H1 (cell line): ENCODE measurements around the gene MDFI. TPM values are rescaled to one million over a fixed set of nuclear protein-coding genes. Genes with fewer than 3 reads are reported as not detected.

Source experiments
- CTCF ChIA-PET: fragments of 300-600 bp; sonication (Branson Sonifier 250); formaldehyde crosslinking; loops from one replicate; lab custom pipeline; 2021; ENCODE audit not compliant: partially characterized antibody; lab: Charles Lee
- POLR2A ChIA-PET: fragments of 300-600 bp; sonication (Branson Sonifier 250); formaldehyde crosslinking; loops from one replicate; lab custom pipeline; 2021; ENCODE audit warnings: inconsistent platforms; ENCODE audit not compliant: partially characterized antibody; lab: Charles Lee
- DNase-seq, 2 experiments: peaks; one replicate each; pipeline versions ENCODE4 v3.0.0 to v3.0.0-alpha.2; 2010 to 2022; ENCODE audit warnings: low spot score in 2 of 2, low read depth in 1 of 2, mixed read lengths in 1 of 2
- FAIRE-seq: peaks from 2 replicates; lab custom pipeline; 2011; peaks lifted over from hg19 to GRCh38; lab: Jason Lieb, UNC
- H2AFZ ChIP-seq: 2 replicates; pipeline ENCODE4 v1.8.1; 2012; ENCODE audit warnings: low read length, inconsistent platforms
- H2AK5ac ChIP-seq: 2 replicates; pipeline ENCODE4 v1.6.1; 2013; ENCODE audit warnings: low read depth, low read length
- H2BK120ac ChIP-seq: replicated peaks from 2 replicates; pipeline ENCODE3; 2013; ENCODE audit warnings: low read depth, low read length, inconsistent platforms
- H2BK12ac ChIP-seq: 2 replicates; pipeline ENCODE4 v1.6.1; 2013; ENCODE audit warnings: low read depth, low read length
- H2BK15ac ChIP-seq: 2 replicates; pipeline ENCODE4 v1.6.1; 2013; ENCODE audit warnings: low read length
- H2BK20ac ChIP-seq: 2 replicates; pipeline ENCODE4 v1.6.1; 2013; ENCODE audit warnings: low read length
- H2BK5ac ChIP-seq: 2 replicates; pipeline ENCODE4 v1.6.1; 2013; ENCODE audit warnings: low read depth, low read length
- H3K14ac ChIP-seq: 2 replicates; pipeline ENCODE4 v1.6.1; 2013; ENCODE audit warnings: inconsistent platforms; ENCODE audit not compliant: insufficient read length
- H3K18ac ChIP-seq: 2 replicates; pipeline ENCODE4 v1.6.1; 2013; ENCODE audit warnings: low read length; ENCODE audit errors: extremely low read depth
- H3K23ac ChIP-seq: 2 replicates; pipeline ENCODE4 v1.6.1; 2013; ENCODE audit warnings: inconsistent platforms; ENCODE audit not compliant: insufficient read length
- H3K23me2 ChIP-seq: 2 replicates; pipeline ENCODE4 v1.6.1; 2013; ENCODE audit warnings: low read depth, low read length
- H3K27ac ChIP-seq: 2 replicates; pipeline ENCODE4 v1.6.1; 2011; ENCODE audit warnings: low read depth, low read length, inconsistent platforms
- H3K27me3 ChIP-seq, 4 experiments: replicated peaks in 1 of 4; 1 replicate in 1 of 4; 2 replicates in 3 of 4; pipeline versions ENCODE4 v1.6.1 to v1.8.1; 2011 to 2013; ENCODE audit warnings: low read length in 3 of 4, mild to moderate bottlenecking in 3 of 4, inconsistent platforms in 2 of 4, mixed read lengths in 2 of 4, moderate library complexity in 1 of 4; ENCODE audit not compliant: control insufficient read depth in 3 of 4, insufficient read depth in 3 of 4; ENCODE audit errors: extremely low read depth in 1 of 4
- H3K36me3 ChIP-seq, 4 experiments: 2 replicates each; pipeline versions ENCODE4 v1.6.1 to v1.8.1; 2011 to 2013; ENCODE audit warnings: mild to moderate bottlenecking in 4 of 4, low read length in 3 of 4, moderate library complexity in 2 of 4, control low read depth in 1 of 4, inconsistent platforms in 1 of 4; ENCODE audit not compliant: insufficient read depth in 4 of 4, control insufficient read depth in 2 of 4
- H3K4ac ChIP-seq: replicated peaks from 2 replicates; pipeline ENCODE3; 2013; ENCODE audit warnings: low read length, low read depth, mixed read lengths, inconsistent platforms; ENCODE audit not compliant: insufficient read length
- H3K4me1 ChIP-seq, 4 experiments: replicated peaks in 1 of 4; 1 replicate in 1 of 4; 2 replicates in 3 of 4; pipeline versions ENCODE4 v1.6.1 to v1.8.1; 2011 to 2013; ENCODE audit warnings: low read length in 3 of 4, inconsistent platforms in 2 of 4, mixed read lengths in 1 of 4; ENCODE audit not compliant: insufficient read depth in 4 of 4, control insufficient read depth in 3 of 4
- H3K4me2 ChIP-seq, 2 experiments: 2 replicates each; pipeline versions ENCODE4 v1.6.1 to v1.8.1; 2011 to 2013; ENCODE audit warnings: low read depth in 2 of 2, low read length in 2 of 2, control low read depth in 1 of 2, inconsistent platforms in 1 of 2, mild to moderate bottlenecking in 1 of 2; ENCODE audit not compliant: insufficient read depth in 1 of 2
- H3K4me3 ChIP-seq, 4 experiments: fragments of 200-600, 300-600 bp in 1 of 4; sonication (generic), shearing (Covaris generic), sonication (Bioruptor Twin) in 1 of 4; 2 replicates each; pipeline versions ENCODE4 v1.5.1 to v1.8.1; 2011 to 2016; ENCODE audit warnings: low read length in 4 of 4, low read depth in 3 of 4, control low read depth in 2 of 4, inconsistent platforms in 2 of 4, mild to moderate bottlenecking in 2 of 4, mixed read lengths in 1 of 4, moderate library complexity in 1 of 4; ENCODE audit not compliant: insufficient read depth in 2 of 4; ENCODE audit errors: extremely low read depth in 1 of 4
- H3K56ac ChIP-seq: replicated peaks from 2 replicates; pipeline ENCODE3; 2013; ENCODE audit warnings: low read depth, mild to moderate bottlenecking, mixed read lengths, low read length, inconsistent platforms; ENCODE audit not compliant: insufficient read length
- H3K79me1 ChIP-seq: 2 replicates; pipeline ENCODE4 v1.6.1; 2013; ENCODE audit warnings: low read depth, low read length, control low read depth
- H3K79me2 ChIP-seq, 2 experiments: 2 replicates each; pipeline versions ENCODE4 v1.6.1 to v1.8.1; 2012 to 2013; ENCODE audit warnings: low read length in 2 of 2, mild to moderate bottlenecking in 2 of 2, inconsistent platforms in 1 of 2; ENCODE audit not compliant: insufficient read depth in 2 of 2, control insufficient read depth in 1 of 2
- H3K9ac ChIP-seq, 4 experiments: replicated peaks in 1 of 4; 1 replicate in 1 of 4; 2 replicates in 3 of 4; pipeline versions ENCODE4 v1.6.1 to v1.8.1; 2011 to 2013; ENCODE audit warnings: low read depth in 3 of 4, low read length in 3 of 4, control low read depth in 2 of 4, mild to moderate bottlenecking in 2 of 4, moderate library complexity in 2 of 4, inconsistent platforms in 1 of 4; ENCODE audit errors: extremely low read depth in 1 of 4
- H3K9me3 ChIP-seq, 2 experiments: 2 replicates each; pipeline versions ENCODE4 v1.6.1 to v1.8.1; 2012 to 2013; ENCODE audit warnings: mild to moderate bottlenecking in 2 of 2, moderate library complexity in 2 of 2, control low read depth in 1 of 2, inconsistent platforms in 1 of 2, low read depth in 1 of 2, low read length in 1 of 2, mixed read lengths in 1 of 2; ENCODE audit not compliant: insufficient read depth in 2 of 2
- H4K20me1 ChIP-seq, 2 experiments: replicated peaks in 1 of 2; 2 replicates each; pipeline versions ENCODE3 to v1.8.1; 2011 to 2013; ENCODE audit warnings: inconsistent platforms in 2 of 2, low read length in 2 of 2, mild to moderate bottlenecking in 1 of 2; ENCODE audit not compliant: insufficient read depth in 2 of 2, control insufficient read depth in 1 of 2
- H4K5ac ChIP-seq: 2 replicates; pipeline ENCODE4 v1.6.1; 2013; ENCODE audit warnings: low read length, low read depth, mixed read lengths, inconsistent platforms; ENCODE audit not compliant: insufficient read length
- H4K8ac ChIP-seq: 2 replicates; pipeline ENCODE4 v1.8.0; 2013; ENCODE audit warnings: mild to moderate bottlenecking, moderate library complexity, low read length, inconsistent platforms; ENCODE audit not compliant: insufficient read depth; ENCODE audit errors: extremely low read depth
- H4K91ac ChIP-seq: replicated peaks from 2 replicates; pipeline ENCODE3; 2013; ENCODE audit warnings: low read length, mixed read lengths, inconsistent platforms; ENCODE audit not compliant: insufficient read length
- ATF3 ChIP-seq: IDR thresholded peaks from 2 replicates; pipeline ENCODE4 v1.6.1; 2011; ENCODE audit warnings: low read depth, mild to moderate bottlenecking, low read length; ENCODE audit not compliant: insufficient read depth
- HDAC6 ChIP-seq: IDR thresholded peaks from one replicate; pipeline ENCODE4 v1.7.1; 2012; ENCODE audit warnings: low read depth, mild to moderate bottlenecking, inconsistent platforms, low read length, moderate library complexity
- RFX5 ChIP-seq: IDR thresholded peaks from 2 replicates; pipeline ENCODE4 v1.6.1; 2011; ENCODE audit warnings: low read depth, low read length, improper control_type of control experiment, borderline replicate concordance
- SIRT6 ChIP-seq: IDR thresholded peaks from one replicate; pipeline ENCODE4 v1.7.1; 2012; ENCODE audit warnings: low read length, inconsistent platforms
- WGBS, 2 experiments: shearing (Covaris generic) in 1 of 2; methylation state at CpG; one replicate each; pipeline versions ENCODE4 v1.1.6 to v1.1.7; 2013 to 2015; ENCODE audit warnings: low lambda C conversion rate in 2 of 2, mixed read lengths in 2 of 2, inconsistent platforms in 1 of 2, low coverage in 1 of 2, missing lambda C conversion rate in 1 of 2; ENCODE audit not compliant: insufficient replicate concordance in 2 of 2, insufficient coverage in 1 of 2, insufficient read length in 1 of 2; ENCODE audit errors: extremely low coverage in 1 of 2, missing lambda C conversion rate in 1 of 2; 5-methylcytosine and 5-hydroxymethylcytosine counted together
- polyA plus RNA-seq, 7 experiments: library from polyadenylated mRNA; depleted of rRNA in 3 of 7; stranded (reverse) in 5 of 7; unstranded in 2 of 7; fragments of >200 nt in 5 of 7; fragments of 200-250 nt in 2 of 7; gene quantifications; 1 replicate in 5 of 7; 2 replicates in 1 of 7; 4 replicates in 1 of 7; pipeline versions ENCODE4 v1.2.1 to v1.2.3, GENCODE V29; 2011 to 2013; ENCODE audit warnings: missing spikeins in 2 of 7, mixed read lengths in 2 of 7
- total RNA-seq: library from RNA; stranded (reverse); fragmentation: NEBNext Ultra II Directional; extraction: Animal tissue kit (Norgen Biotek cat#: 25700); gene quantifications from 2 replicates; pipeline ENCODE4 v1.2.1, GENCODE V29; 2021

MDFI gene
- total and polyA plus RNA-seq, 2 of the 8 experiments (the other 6 are each of a cell fraction or from before 2014, with no cell fraction given), result 41.0 to 65.6 TPM

- CTCF ChIA-PET, result interaction anchor here (0.6 to 2.8 kb wide), 5 partner anchors 11 to 255 kb away, joined by 3 to 12 read pairs (median 4); no protein-coding TSS in a partner anchor
These were observed 14.9 kb upstream of the MDFI start for GRCh38 chr6:41623330-41623729.

More at GRCh38 chr6:41623330-41623729, 14.9 kb upstream of the MDFI start:
- no peak overlapping the region for H2BK120ac ChIP-seq
- H3K23me2 ChIP-seq, result no peaks in the 10 kb centered on the region
- POLR2A ChIA-PET, result interaction anchor here (0.6 kb wide), 1 partner anchor 1361 kb away, joined by 3 read pairs; no protein-coding TSS in a partner anchor
- no peak overlapping the region for H3K14ac ChIP-seq
- no peak overlapping the region for H4K91ac ChIP-seq
- DNase-seq, result no peak
- no peak overlapping the region for H3K4me2 ChIP-seq
- no peaks in the 10 kb centered on the region for H3K79me1 ChIP-seq
- 81% methylated on average over 6 of the region's 6 CpGs; no CpG with 5 or more reads in 1 of the 2 experiments for WGBS, 2 experiments
- H3K4me3 ChIP-seq, result no peak overlapping the region
- H3K23ac ChIP-seq, result no peak overlapping the region
- TF ChIP-seq ATF3 (no peak), SIRT6 (no peak), RFX5 (no peak), HDAC6 (no peak)
- no peak for FAIRE-seq
- no peak overlapping the region for H3K18ac ChIP-seq
- H4K5ac ChIP-seq, result no peak overlapping the region
- no peak overlapping the region for H3K9ac ChIP-seq
- H4K8ac ChIP-seq, result no peak overlapping the region
- H3K27me3 ChIP-seq, result no peaks in the 10 kb centered on the region
- H2AK5ac ChIP-seq, result no peak overlapping the region
- H3K9me3 ChIP-seq, result peaks cover 0 to 3% of the 10 kb centered on the region in 2 experiments; a peak in 2 of 4 replicates
- H3K79me2 ChIP-seq, result no peaks in the 10 kb centered on the region
- no peak overlapping the region for H2BK20ac ChIP-seq
- no peaks in the 10 kb centered on the region for H3K36me3 ChIP-seq
- no peak overlapping the region for H2BK12ac ChIP-seq
- H3K27ac ChIP-seq, result no peak overlapping the region
- H2AFZ ChIP-seq, result no peak overlapping the region
- H2BK15ac ChIP-seq, result no peak overlapping the region
- H2BK5ac ChIP-seq, result no peak overlapping the region
- no peaks in the 10 kb centered on the region; a peak in 2 of 7 replicates for H3K4me1 ChIP-seq
- no peaks in the 10 kb centered on the region for H4K20me1 ChIP-seq
- H3K4ac ChIP-seq, result no peak overlapping the region
- H3K56ac ChIP-seq, result no peak overlapping the region
